Progenitor cell of endocrine pancreas (in vitro differentiated cells): ENCODE measurements around the gene FAM98B. TPM values are rescaled to one million over a fixed set of nuclear protein-coding genes. Genes with fewer than 3 reads are reported as not detected.

Source experiments
- DNase-seq: peaks from one replicate; pipeline ENCODE4 v3.0.0; 2021; ENCODE audit warnings: low spot score; ENCODE audit not compliant: unreplicated experiment
- H3K27ac Mint-ChIP-seq: 2 replicates; pipeline ENCODE4 v1.8.0; 2021; ENCODE audit warnings: mild to moderate bottlenecking, moderate library complexity, mixed read lengths
- H3K27me3 Mint-ChIP-seq: 2 replicates; pipeline ENCODE4 v1.8.0; 2021; ENCODE audit warnings: mixed read lengths
- H3K36me3 Mint-ChIP-seq: 2 replicates; pipeline ENCODE4 v1.8.0; 2022; ENCODE audit warnings: mixed read lengths; ENCODE audit not compliant: insufficient read depth
- H3K4me1 Mint-ChIP-seq: 2 replicates; pipeline ENCODE4 v1.8.0; 2021; ENCODE audit warnings: low read depth, mixed read lengths
- H3K4me3 Mint-ChIP-seq: 2 replicates; pipeline ENCODE4 v1.8.0; 2021; ENCODE audit warnings: low read depth, mild to moderate bottlenecking, moderate library complexity, mixed read lengths
- H3K9me3 Mint-ChIP-seq: 2 replicates; pipeline ENCODE4 v1.8.0; 2021; ENCODE audit warnings: low read depth, mixed read lengths
- total RNA-seq: library from RNA; stranded (reverse); gene quantifications from 2 replicates; pipeline ENCODE4 v1.2.1, GENCODE V29; 2021
- TF ChIP-seq, protein P1 (sequence below): fragments of 200-600 bp; sonication (generic); IDR thresholded peaks from one replicate; pipeline ENCODE4 v1.5.0; 2021; ENCODE audit warnings: antibody characterized with exemption, mild to moderate bottlenecking; ENCODE audit not compliant: unreplicated experiment

FAM98B gene
- total RNA-seq, 1 donor from 2014 or later: 50.8 TPM

DNA sequence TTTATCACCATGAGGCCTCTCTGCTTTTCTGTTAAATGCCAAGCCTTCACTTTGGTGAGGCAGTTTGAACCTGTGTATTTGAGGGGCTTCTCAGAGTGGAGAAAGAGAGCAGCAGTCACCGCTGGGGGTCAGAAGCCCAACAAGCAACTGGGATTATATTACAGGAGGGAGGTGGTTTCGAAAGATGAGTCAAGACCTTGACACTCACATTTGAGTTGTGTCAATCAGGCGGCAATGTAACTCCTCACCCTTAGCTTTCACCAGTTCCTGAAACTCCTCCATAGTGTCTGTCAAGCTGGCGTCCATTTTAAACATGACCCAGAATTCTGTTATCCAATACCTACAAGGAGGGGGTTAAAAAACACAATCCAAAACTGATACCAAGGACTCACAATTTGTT, 64.2 kb downstream of the FAM98B start:
- Mint-ChIP-seq H3K27me3 (peaks cover 7% of the 10 kb centered on the region), H3K36me3 (no peaks in the 10 kb centered on the region), H3K27ac (no peak overlapping the region), H3K4me3 (no peak overlapping the region), H3K4me1 (peaks cover 7% of the 10 kb centered on the region), H3K9me3 (no peaks in the 10 kb centered on the region)
- TF ChIP-seq, protein P1, sequence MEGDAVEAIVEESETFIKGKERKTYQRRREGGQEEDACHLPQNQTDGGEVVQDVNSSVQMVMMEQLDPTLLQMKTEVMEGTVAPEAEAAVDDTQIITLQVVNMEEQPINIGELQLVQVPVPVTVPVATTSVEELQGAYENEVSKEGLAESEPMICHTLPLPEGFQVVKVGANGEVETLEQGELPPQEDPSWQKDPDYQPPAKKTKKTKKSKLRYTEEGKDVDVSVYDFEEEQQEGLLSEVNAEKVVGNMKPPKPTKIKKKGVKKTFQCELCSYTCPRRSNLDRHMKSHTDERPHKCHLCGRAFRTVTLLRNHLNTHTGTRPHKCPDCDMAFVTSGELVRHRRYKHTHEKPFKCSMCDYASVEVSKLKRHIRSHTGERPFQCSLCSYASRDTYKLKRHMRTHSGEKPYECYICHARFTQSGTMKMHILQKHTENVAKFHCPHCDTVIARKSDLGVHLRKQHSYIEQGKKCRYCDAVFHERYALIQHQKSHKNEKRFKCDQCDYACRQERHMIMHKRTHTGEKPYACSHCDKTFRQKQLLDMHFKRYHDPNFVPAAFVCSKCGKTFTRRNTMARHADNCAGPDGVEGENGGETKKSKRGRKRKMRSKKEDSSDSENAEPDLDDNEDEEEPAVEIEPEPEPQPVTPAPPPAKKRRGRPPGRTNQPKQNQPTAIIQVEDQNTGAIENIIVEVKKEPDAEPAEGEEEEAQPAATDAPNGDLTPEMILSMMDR: no peak
- no peak for DNase-seq

DNA sequence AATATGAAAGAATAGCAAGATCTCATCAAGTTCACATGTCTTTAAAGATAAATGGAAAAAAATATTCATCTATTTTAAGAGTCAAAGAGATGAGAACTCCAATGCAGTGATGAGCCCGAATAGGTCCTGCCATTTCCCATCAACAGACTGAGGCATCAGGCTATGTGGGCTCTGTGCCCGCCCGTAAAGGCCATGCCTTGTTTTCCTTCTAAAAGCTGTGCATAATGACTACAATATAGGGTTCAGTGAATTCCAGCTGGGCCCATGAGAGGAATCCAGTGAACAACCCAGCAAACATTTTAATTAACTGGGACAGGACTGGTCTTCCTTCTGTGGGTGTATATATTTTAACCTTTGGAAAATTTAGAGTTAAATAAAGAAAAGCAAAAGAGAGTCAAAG, 66.1 kb downstream of the FAM98B start:
- Mint-ChIP-seq H3K4me1 (peaks cover 4% of the 10 kb centered on the region), H3K27me3 (peaks cover 7% of the 10 kb centered on the region), H3K4me3 (no peak overlapping the region), H3K27ac (no peak overlapping the region), H3K9me3 (no peaks in the 10 kb centered on the region), H3K36me3 (no peaks in the 10 kb centered on the region)
- no peak for DNase-seq
- TF ChIP-seq, protein P1: no peak

DNA sequence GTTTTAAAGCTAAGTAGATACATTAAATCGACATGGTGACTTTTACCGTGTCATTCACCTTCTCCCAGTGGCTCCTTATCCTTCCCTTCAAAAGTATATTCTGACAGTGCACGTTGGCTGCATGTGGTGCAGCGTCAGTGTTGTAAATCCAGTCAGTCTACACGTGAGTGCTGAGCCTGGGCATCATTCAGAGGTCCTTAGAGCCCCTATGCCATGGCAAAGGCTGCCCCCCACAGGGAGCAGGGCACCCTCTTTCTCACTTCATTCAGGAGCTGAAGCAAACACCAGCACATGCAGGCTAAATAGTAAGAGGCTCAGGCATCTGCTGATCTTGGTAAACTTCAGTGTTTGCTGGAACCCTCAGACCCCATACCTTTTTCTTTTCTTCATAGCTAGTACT, 67.4 kb downstream of the FAM98B start:
- Mint-ChIP-seq H3K4me3 (no peak overlapping the region), H3K27me3 (peaks cover 5% of the 10 kb centered on the region), H3K4me1 (peaks cover 3% of the 10 kb centered on the region), H3K36me3 (no peaks in the 10 kb centered on the region), H3K27ac (no peak overlapping the region), H3K9me3 (no peaks in the 10 kb centered on the region)
- DNase-seq: no peak
- TF ChIP-seq, protein P1: no peak

DNA sequence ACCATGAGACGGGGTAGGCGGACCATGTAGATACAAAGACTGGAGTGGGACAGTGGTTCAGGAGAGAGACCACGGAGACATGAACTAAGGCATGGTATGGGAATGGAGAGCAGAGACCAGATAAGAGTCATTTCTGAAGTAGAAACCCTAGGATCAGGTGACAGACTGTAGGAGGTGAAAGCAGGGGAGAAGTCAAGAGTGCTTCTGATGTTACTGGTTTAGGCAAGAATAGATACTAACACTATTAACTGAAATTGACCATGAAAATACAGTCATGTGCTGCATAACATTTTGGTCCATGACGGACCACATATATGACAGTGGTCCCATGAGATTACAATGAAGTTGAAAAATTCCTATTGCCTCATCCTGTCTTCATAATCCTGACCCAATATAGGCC, 69.0 kb downstream of the FAM98B start:
- no peak for DNase-seq
- Mint-ChIP-seq H3K9me3 (no peaks in the 10 kb centered on the region), H3K4me3 (no peak overlapping the region), H3K27ac (no peak overlapping the region), H3K36me3 (no peaks in the 10 kb centered on the region), H3K27me3 (peaks cover 2% of the 10 kb centered on the region), H3K4me1 (no peaks in the 10 kb centered on the region)
- TF ChIP-seq, protein P1: no peak

DNA sequence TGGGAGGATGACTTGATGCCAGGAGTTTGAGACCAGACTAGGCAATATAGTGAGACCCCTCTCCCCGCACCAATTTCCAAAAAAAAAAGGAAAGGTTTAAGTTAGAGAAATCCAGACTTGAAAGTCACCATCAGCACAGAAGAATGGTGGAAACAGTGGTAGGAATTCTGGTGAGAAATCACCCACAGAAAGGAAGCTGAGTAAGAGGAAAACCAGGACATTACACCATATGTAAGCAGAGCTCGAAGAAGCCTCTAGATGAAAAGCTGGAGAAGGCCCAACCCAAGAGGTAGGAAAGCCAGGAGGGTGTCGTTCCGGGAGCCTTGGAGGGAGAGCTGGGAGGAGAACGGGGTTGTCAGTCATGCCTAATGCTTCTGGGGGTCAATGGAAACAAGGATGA, 70.2 kb downstream of the FAM98B start:
- Mint-ChIP-seq H3K4me3 (no peak overlapping the region), H3K36me3 (no peaks in the 10 kb centered on the region), H3K9me3 (no peaks in the 10 kb centered on the region), H3K4me1 (no peaks in the 10 kb centered on the region), H3K27ac (no peak overlapping the region), H3K27me3 (no peaks in the 10 kb centered on the region)
- no peak for DNase-seq
- TF ChIP-seq, protein P1: no peak
